ENCODE measurements around the gene GPR4.

- TF ChIP-seq CTCF (IDR thresholded peaks at IDR 0.05; ENCODE audit: insufficient read depth, low read depth, low read length) (no peak), EZH2 (IDR thresholded peaks at IDR 0.05; ENCODE audit: insufficient read depth, low read length) (peak; percentile 80)
Observed at GRCh38 chr19:45601524-45602374, at the start of gene GPR4.

Data from astrocyte (in vitro differentiated cells and primary cell).